Measurements from ENCODE around the gene SIRT3. TPM values are rescaled to one million over a fixed set of nuclear protein-coding genes. Genes with fewer than 3 reads are reported as not detected.

Gene SIRT3
- total and polyA plus RNA-seq, 4 donors = 14.6 to 21.2 (median 16.4) TPM

DNA sequence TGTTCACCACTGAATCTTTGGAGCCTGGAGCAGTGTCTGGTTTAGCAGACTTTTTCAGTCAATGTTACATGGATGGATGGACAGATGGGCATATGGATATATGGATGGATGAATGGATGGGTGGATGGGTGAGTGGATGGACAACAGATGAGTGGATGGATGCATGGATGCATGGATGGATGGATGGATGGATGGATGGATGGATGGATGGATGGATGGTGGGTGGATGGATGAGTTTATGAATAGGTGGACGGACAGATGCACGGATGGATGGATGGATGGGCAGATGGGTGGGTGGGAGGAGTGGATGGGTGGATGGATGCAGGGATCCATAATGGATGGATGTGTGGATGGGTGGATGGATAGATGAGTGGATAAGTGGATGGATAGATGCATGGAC, 19.7 kb upstream of the SIRT3 start:
- TF ChIP-seq, protein P1, sequence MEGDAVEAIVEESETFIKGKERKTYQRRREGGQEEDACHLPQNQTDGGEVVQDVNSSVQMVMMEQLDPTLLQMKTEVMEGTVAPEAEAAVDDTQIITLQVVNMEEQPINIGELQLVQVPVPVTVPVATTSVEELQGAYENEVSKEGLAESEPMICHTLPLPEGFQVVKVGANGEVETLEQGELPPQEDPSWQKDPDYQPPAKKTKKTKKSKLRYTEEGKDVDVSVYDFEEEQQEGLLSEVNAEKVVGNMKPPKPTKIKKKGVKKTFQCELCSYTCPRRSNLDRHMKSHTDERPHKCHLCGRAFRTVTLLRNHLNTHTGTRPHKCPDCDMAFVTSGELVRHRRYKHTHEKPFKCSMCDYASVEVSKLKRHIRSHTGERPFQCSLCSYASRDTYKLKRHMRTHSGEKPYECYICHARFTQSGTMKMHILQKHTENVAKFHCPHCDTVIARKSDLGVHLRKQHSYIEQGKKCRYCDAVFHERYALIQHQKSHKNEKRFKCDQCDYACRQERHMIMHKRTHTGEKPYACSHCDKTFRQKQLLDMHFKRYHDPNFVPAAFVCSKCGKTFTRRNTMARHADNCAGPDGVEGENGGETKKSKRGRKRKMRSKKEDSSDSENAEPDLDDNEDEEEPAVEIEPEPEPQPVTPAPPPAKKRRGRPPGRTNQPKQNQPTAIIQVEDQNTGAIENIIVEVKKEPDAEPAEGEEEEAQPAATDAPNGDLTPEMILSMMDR (IDR thresholded peaks at IDR 0.05; ENCODE audit: control extremely low read depth, extremely low read depth) = no peak

GRCh38 chr11:255176-255575, 19.0 kb upstream of the SIRT3 start:
- WGBS, 2 donors = 51 to 54% methylated on average over 3 of the region's 3 CpGs
- Histone ChIP-seq H3K4me3 (no peak overlapping the region), H3K9me3 (ENCODE audit: control insufficient read depth in 4 of 4, insufficient read depth in 3 of 4, low read length in 3 of 4) (no peaks in the 10 kb centered on the region), H3K36me3 (ENCODE audit: control insufficient read depth in 4 of 4, insufficient read depth in 4 of 4, low read length in 4 of 4) (peaks cover 5 to 29% (median 13%) of the 10 kb centered on the region in 4 donors), H3K4me1 (ENCODE audit: control insufficient read depth in 5 of 5, insufficient read depth in 5 of 5, low read length in 5 of 5) (peaks cover 0 to 9% (median 4%) of the 10 kb centered on the region in 5 donors), H3K9ac (ENCODE audit: insufficient read depth in 1 of 2, low read length in 2 of 2) (peak overlapping the region in 1 of 2 donors; percentile 8), H3K27ac (ENCODE audit: low read depth in 1 of 2, low read length in 1 of 2) (no peak overlapping the region), H3K27me3 (ENCODE audit: control insufficient read depth in 3 of 3, insufficient read depth in 3 of 3, low read length in 2 of 3) (no peaks in the 10 kb centered on the region)
- peak; percentile 58 to 94 (median 92) for DNase-seq
- ATAC-seq (ENCODE audit: insufficient read depth, low FRiP score) = no peak
- TF ChIP-seq, protein P1 (IDR thresholded peaks at IDR 0.05; ENCODE audit: control extremely low read depth, extremely low read depth) = no peak

More for the DNA sequence above, 19.7 kb upstream of the SIRT3 start:
- 94 to 98% methylated on average over 2 of the region's 2 CpGs for WGBS, 2 donors
- DNase-seq = no peak
- no peaks in the 10 kb centered on the region for H3K27me3 ChIP-seq (ENCODE audit: control insufficient read depth in 3 of 3, insufficient read depth in 3 of 3, low read length in 2 of 3)
- no peaks in the 10 kb centered on the region for H3K9me3 ChIP-seq (ENCODE audit: control insufficient read depth in 4 of 4, insufficient read depth in 3 of 4, low read length in 3 of 4)
- peaks cover 5 to 25% (median 10%) of the 10 kb centered on the region in 4 donors for H3K36me3 ChIP-seq (ENCODE audit: control insufficient read depth in 4 of 4, insufficient read depth in 4 of 4, low read length in 4 of 4)
- H3K4me1 ChIP-seq (ENCODE audit: control insufficient read depth in 5 of 5, insufficient read depth in 5 of 5, low read length in 5 of 5) = peaks cover 0 to 9% (median 4%) of the 10 kb centered on the region in 5 donors
- H3K9ac ChIP-seq (ENCODE audit: insufficient read depth in 1 of 2, low read length in 2 of 2) = no peak overlapping the region
- no peak for ATAC-seq (ENCODE audit: insufficient read depth, low FRiP score)
- H3K27ac ChIP-seq (ENCODE audit: low read depth in 1 of 2, low read length in 1 of 2) = no peak overlapping the region
- no peak overlapping the region for H3K4me3 ChIP-seq

GRCh38 chr11:253886-254270, 17.7 kb upstream of the SIRT3 start:
- Histone ChIP-seq H3K27me3 (ENCODE audit: control insufficient read depth in 3 of 3, insufficient read depth in 3 of 3, low read length in 2 of 3) (no peaks in the 10 kb centered on the region), H3K4me1 (ENCODE audit: control insufficient read depth in 5 of 5, insufficient read depth in 5 of 5, low read length in 5 of 5) (peaks cover 0 to 9% (median 4%) of the 10 kb centered on the region in 5 donors), H3K27ac (ENCODE audit: low read depth in 1 of 2, low read length in 1 of 2) (no peak overlapping the region), H3K4me3 (no peak overlapping the region), H3K9ac (ENCODE audit: insufficient read depth in 1 of 2, low read length in 2 of 2) (no peak overlapping the region), H3K36me3 (ENCODE audit: control insufficient read depth in 4 of 4, insufficient read depth in 4 of 4, low read length in 4 of 4) (peaks cover 7 to 38% (median 17%) of the 10 kb centered on the region in 4 donors), H3K9me3 (ENCODE audit: control insufficient read depth in 4 of 4, insufficient read depth in 3 of 4, low read length in 3 of 4) (no peaks in the 10 kb centered on the region)
- DNase-seq (no peak), ATAC-seq (ENCODE audit: insufficient read depth, low FRiP score) (no peak)
- TF ChIP-seq, protein P1 (IDR thresholded peaks at IDR 0.05; ENCODE audit: control extremely low read depth, extremely low read depth) = no peak
- WGBS, 2 donors = 86 to 87% methylated on average over 5 of the region's 5 CpGs

Data from lung (tissue), 12 donors.